Spleen (tissue), 11 donors: ENCODE measurements around the gene SCP2. TPM values are rescaled to one million over a fixed set of nuclear protein-coding genes. Genes with fewer than 3 reads are reported as not detected.
"Not testable (repeated sequence)": the region's sequence is repeated elsewhere in the genome, so short reads cannot be mapped to it uniquely, and the experiment has no call there.

Experiments used
- DNase-seq: peaks from one replicate; pipeline ENCODE4 v3.0.0-alpha.2; 2020
- H3K27ac ChIP-seq, 8 donors: fragments of 200-600 bp; sonication (generic) in 7 of 8; 1 replicate in 4 of 8; 2 replicates in 4 of 8; pipeline versions ENCODE4 v1.5.0 to v1.8.0; 2016 to 2021; ENCODE audit warnings: inconsistent platforms in 4 of 8, mild to moderate bottlenecking in 4 of 8, moderate library complexity in 1 of 8
- H3K27me3 ChIP-seq, 7 donors: fragments of 200-600 bp; sonication (generic) in 6 of 7; replicated peaks in 1 of 7; 1 replicate in 4 of 7; 2 replicates in 3 of 7; pipeline versions ENCODE4 v1.5.0 to v1.8.0; 2016 to 2021; ENCODE audit warnings: inconsistent platforms in 3 of 7, mild to moderate bottlenecking in 1 of 7
- H3K36me3 ChIP-seq, 6 donors: fragments of 200-600 bp; sonication (generic) in 5 of 6; 1 replicate in 4 of 6; 2 replicates in 2 of 6; pipeline versions ENCODE4 v1.5.0 to v1.8.0; 2016 to 2021; ENCODE audit warnings: inconsistent platforms in 2 of 6
- H3K4me1 ChIP-seq, 6 donors: fragments of 200-600 bp; sonication (generic) in 5 of 6; 1 replicate in 3 of 6; 2 replicates in 3 of 6; pipeline versions ENCODE4 v1.5.0 to v1.8.0; 2016 to 2021; ENCODE audit warnings: inconsistent platforms in 3 of 6
- H3K4me3 ChIP-seq, 8 donors: fragments of 200-600 bp; sonication (generic) in 7 of 8; 1 replicate in 4 of 8; 2 replicates in 4 of 8; pipeline versions ENCODE4 v1.5.0 to v1.8.0; 2016 to 2021; ENCODE audit warnings: inconsistent platforms in 4 of 8, mild to moderate bottlenecking in 4 of 8, moderate library complexity in 2 of 8
- H3K9me3 ChIP-seq, 8 donors: fragments of 200-600 bp; sonication (generic) in 7 of 8; 1 replicate in 4 of 8; 2 replicates in 4 of 8; pipeline versions ENCODE4 v1.5.0 to v1.8.0; 2016 to 2021; ENCODE audit warnings: inconsistent platforms in 4 of 8
- POLR2A ChIP-seq, 3 donors: fragments of 450-650 bp; IDR thresholded peaks; one replicate each; pipeline ENCODE4 v1.5.1; 2017; ENCODE audit warnings: antibody characterized with exemption in 3 of 3, mild to moderate bottlenecking in 1 of 3
- POLR2AphosphoS5 ChIP-seq, 3 donors: sonication (generic); formaldehyde crosslinking; IDR thresholded peaks; one replicate each; pipeline ENCODE4 v1.5.1; 2017; ENCODE audit warnings: antibody characterized with exemption in 3 of 3
- WGBS, 5 donors: extraction: QIAGEN DNeasy Blood & Tissue Kit in 3 of 5; methylation state at CpG; one replicate each; pipeline versions ENCODE4 v1.1.5 to v1.1.7; 2013 to 2018; 5-methylcytosine and 5-hydroxymethylcytosine counted together
- intact Hi-C: fragments of 100-400 bp; cut with DNase I; formaldehyde crosslinking; loops from one replicate; pipeline ENCODE4 v1.15.0; 2023; ENCODE audit warnings: low total_unique reads
- polyA plus RNA-seq, 3 donors: library from polyadenylated mRNA; stranded (reverse); fragments of 200-250 nt; gene quantifications; one replicate each; pipeline ENCODE4 v1.2.1, GENCODE V29; 2013
- total RNA-seq, 7 donors: library from RNA; depleted of rRNA in 3 of 7; stranded (reverse); fragments of >200 nt in 3 of 7; fragmentation: NEBNext Ultra II Directional in 4 of 7; extraction: Animal tissue kit (Norgen Biotek cat#: 25700) in 4 of 7; gene quantifications; one replicate each; pipeline versions ENCODE4 v1.1.0 to v1.2.1, GENCODE V29; 2016 to 2021
- TF ChIP-seq, protein P1 (sequence below), 11 experiments: fragments of 200-600 bp in 7 of 11; fragments of 450-650 bp in 4 of 11; sonication (generic) in 4 of 11; IDR thresholded peaks in 8 of 11; conservative IDR thresholded peaks in 3 of 11; 1 replicate in 7 of 11; 2 replicates in 4 of 11; pipeline versions ENCODE4 v1.4.0 to v1.8.0; 2016 to 2021; ENCODE audit warnings: antibody characterized with exemption in 11 of 11, inconsistent platforms in 4 of 11, mild to moderate bottlenecking in 1 of 11
- donor health status: healthy with polysubstance abuse.
- donor health status: DM: no; HTN: no; CAD: no; lungs with moderate emphysema.
- donor health status: DM: no; HTN: no; CAD: no.
- donor health status: Bipolar disorder and iron deficiency.
- donor health status: healthy.
- donor health status: DM: no; HTN: no; CAD: no.
- donor health status: DM: yes; HTN: yes; CAD: no.

The SCP2 gene
- total and polyA plus RNA-seq, 10 donors = 69.4 to 105 (median 83.6) TPM

DNA sequence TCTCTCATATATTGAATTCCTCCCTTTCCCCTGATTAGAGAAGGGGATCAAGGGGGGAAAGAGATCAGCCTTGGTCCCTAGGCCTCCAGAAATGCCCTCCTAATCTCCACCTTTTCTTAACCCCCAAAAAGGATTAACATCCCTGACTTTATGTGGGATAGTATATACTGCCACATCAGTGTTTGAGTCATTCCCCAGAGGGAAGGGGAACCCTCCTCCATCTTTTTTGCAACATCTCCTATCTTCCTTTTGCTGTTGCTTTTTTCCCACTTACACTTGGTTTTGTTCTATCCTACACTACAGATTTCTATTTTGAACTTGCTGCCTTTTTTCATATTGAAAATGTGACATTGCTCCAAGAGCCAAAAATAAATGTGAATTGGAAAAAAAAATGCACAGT lies 69.6 kb downstream of the SCP2 start:
- H3K4me1 ChIP-seq = no peaks in the 10 kb centered on the region
- no peak for DNase-seq
- intact Hi-C loops = no loop called here

DNA sequence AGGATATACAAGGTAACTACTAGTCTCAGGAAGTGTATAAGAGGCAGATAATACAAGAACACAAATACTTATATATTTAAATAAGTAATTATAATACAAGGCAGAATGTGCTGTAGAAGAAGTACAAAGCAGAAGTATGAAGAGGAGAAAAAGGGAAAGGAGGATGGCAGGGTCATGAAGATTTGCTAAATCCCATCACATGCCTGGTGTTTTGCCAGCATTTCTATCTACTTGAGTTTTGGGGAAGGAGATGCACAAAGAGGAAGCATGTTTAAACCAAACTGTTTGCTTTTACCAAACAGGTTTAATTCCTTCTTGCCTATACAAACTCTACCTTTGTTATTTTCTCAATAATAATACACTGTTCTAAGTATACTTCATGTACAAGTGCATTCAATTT lies 74.1 kb downstream of the SCP2 start:
- H3K27ac ChIP-seq = no peak overlapping the region
- H3K27me3 ChIP-seq = no peaks in the 10 kb centered on the region
- H3K9me3 ChIP-seq = no peaks in the 10 kb centered on the region
- H3K4me1 ChIP-seq = no peaks in the 10 kb centered on the region
- no peak overlapping the region for H3K4me3 ChIP-seq
- no peak for TF ChIP-seq POLR2A (IDR thresholded peaks at IDR 0.05)
- TF ChIP-seq, protein P1, sequence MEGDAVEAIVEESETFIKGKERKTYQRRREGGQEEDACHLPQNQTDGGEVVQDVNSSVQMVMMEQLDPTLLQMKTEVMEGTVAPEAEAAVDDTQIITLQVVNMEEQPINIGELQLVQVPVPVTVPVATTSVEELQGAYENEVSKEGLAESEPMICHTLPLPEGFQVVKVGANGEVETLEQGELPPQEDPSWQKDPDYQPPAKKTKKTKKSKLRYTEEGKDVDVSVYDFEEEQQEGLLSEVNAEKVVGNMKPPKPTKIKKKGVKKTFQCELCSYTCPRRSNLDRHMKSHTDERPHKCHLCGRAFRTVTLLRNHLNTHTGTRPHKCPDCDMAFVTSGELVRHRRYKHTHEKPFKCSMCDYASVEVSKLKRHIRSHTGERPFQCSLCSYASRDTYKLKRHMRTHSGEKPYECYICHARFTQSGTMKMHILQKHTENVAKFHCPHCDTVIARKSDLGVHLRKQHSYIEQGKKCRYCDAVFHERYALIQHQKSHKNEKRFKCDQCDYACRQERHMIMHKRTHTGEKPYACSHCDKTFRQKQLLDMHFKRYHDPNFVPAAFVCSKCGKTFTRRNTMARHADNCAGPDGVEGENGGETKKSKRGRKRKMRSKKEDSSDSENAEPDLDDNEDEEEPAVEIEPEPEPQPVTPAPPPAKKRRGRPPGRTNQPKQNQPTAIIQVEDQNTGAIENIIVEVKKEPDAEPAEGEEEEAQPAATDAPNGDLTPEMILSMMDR (IDR thresholded peaks at IDR 0.05 in 8 of 11, conservative IDR thresholded peaks at IDR 0.05 in 3 of 11) = no peak
- no peak for TF ChIP-seq POLR2AphosphoS5 (IDR thresholded peaks at IDR 0.05)
- intact Hi-C loops = no loop called here
- peaks cover 0 to 21% (median 0%) of the 10 kb centered on the region in 6 donors for H3K36me3 ChIP-seq
- no peak for DNase-seq

More for the DNA sequence above, 69.6 kb downstream of the SCP2 start:
- TF ChIP-seq POLR2A (IDR thresholded peaks at IDR 0.05) = no peak
- TF ChIP-seq, protein P1 (IDR thresholded peaks at IDR 0.05 in 8 of 11, conservative IDR thresholded peaks at IDR 0.05 in 3 of 11) = no peak
- TF ChIP-seq POLR2AphosphoS5 (IDR thresholded peaks at IDR 0.05) = no peak
- Histone ChIP-seq H3K36me3 (peaks cover 0 to 33% (median 9%) of the 10 kb centered on the region in 6 donors), H3K27ac (no peak overlapping the region), H3K4me3 (no peak overlapping the region), H3K27me3 (no peaks in the 10 kb centered on the region), H3K9me3 (no peaks in the 10 kb centered on the region)

DNA sequence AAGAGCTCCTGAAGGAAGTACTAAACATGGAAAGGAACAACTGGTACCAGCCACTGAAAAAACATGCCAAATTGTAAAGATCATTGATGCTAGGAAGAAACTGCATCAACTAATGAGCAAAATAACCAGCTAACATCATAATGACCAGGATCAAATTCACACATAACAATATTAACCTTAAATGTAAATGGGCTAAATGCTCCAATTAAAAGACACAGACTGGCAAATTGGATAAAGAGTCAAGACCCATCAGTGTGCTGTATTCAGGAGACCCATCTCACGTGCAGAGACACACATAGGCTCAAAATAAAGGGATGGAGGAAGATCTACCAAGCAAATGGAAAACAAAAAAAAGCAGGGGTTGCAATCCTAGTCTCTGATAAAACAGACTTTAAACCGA lies 79.5 kb downstream of the SCP2 start:
- 87 to 100% (median 96%) methylated on average over 1 to 2 of the region's 2 CpGs for WGBS, 5 donors
- peaks cover 0 to 21% (median 0%) of the 10 kb centered on the region in 6 donors for H3K36me3 ChIP-seq
- H3K9me3 ChIP-seq, H3K27me3 ChIP-seq, H3K27ac ChIP-seq, DNase-seq, H3K4me3 ChIP-seq, H3K4me1 ChIP-seq, intact Hi-C loops: not testable (repeated sequence)

DNA sequence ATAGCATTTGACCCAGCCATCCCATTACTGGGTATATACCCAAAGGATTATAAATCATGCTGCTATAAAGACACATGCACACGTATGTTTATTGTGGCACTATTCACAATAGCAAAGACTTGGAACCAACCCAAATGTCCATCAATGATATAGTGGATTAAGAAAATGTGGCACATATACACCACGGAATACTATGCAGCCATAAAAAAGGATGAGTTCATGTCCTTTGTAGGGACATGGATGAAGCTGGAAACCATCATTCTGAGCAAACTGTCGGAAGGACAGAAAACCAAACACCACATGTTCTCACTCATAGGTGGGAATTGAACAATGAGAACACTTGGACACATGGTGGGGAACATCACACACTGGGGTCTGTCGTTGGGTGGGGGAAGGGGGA lies 83.2 kb downstream of the SCP2 start:
- H3K9me3 ChIP-seq, intact Hi-C loops, DNase-seq, H3K27ac ChIP-seq, H3K36me3 ChIP-seq, H3K27me3 ChIP-seq, H3K4me3 ChIP-seq: not testable (repeated sequence)
- WGBS, 5 donors = 93 to 96% (median 93%) methylated on average over 3 to 4 of the region's 4 CpGs
- peaks cover 0 to 13% (median 7%) of the 10 kb centered on the region in 6 donors for H3K4me1 ChIP-seq

DNA sequence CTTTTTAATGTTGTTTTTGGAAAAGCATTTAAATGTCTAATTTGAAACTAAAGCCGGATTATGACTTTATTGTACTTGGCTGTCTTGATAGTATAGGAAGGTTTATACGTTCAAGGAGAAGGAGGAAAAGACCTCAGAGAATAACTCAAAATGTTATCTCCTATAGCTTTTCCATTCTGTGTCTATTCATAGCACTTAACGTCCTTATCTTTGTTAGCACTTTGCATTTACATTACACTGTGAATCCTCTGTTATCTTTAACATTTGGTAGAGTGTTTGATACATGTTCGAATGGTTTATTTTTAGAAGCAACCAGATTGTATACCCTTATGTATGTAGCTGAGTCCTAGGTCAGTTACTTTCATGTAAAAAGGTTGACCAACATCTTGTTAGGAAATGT lies 84.1 kb downstream of the SCP2 start:
- no peak for DNase-seq
- Histone ChIP-seq H3K27ac (no peak overlapping the region), H3K36me3 (no peaks in the 10 kb centered on the region), H3K27me3 (no peaks in the 10 kb centered on the region), H3K9me3 (peaks cover 0 to 2% (median 0%) of the 10 kb centered on the region in 8 donors), H3K4me3 (no peak overlapping the region), H3K4me1 (peaks cover 5 to 22% (median 17%) of the 10 kb centered on the region in 6 donors)
- no peak for TF ChIP-seq POLR2A (IDR thresholded peaks at IDR 0.05)
- intact Hi-C loops = no loop called here
- WGBS, 5 donors = 53 to 72% (median 60%) methylated on average over 4 of the region's 4 CpGs
